Neural cell (in vitro differentiated cells): Measurements from ENCODE around the gene AGBL4. TPM values are rescaled to one million over a fixed set of nuclear protein-coding genes. Genes with fewer than 3 reads are reported as not detected.

Experiments
- H2AFZ ChIP-seq: fragments of 200-600, 300-800 bp; sonication (generic), shearing (Covaris generic); 2 replicates; pipeline ENCODE4 v1.6.0; 2014; ENCODE audit warnings: low read depth, mild to moderate bottlenecking, antibody characterized with exemption, low read length, moderate library complexity
- H3F3A ChIP-seq: fragments of 200-600 bp; shearing (Covaris generic); 2 replicates; pipeline ENCODE4 v1.6.1; 2016; ENCODE audit warnings: mild to moderate bottlenecking, moderate library complexity, mixed read lengths, antibody characterized with exemption, low read length; ENCODE audit not compliant: insufficient read depth, poor library complexity, severe bottlenecking
- H3K27ac ChIP-seq: fragments of 200-600, 300-800 bp; sonication (generic), shearing (Covaris generic); 2 replicates; pipeline ENCODE4 v1.5.1; 2014; ENCODE audit warnings: mild to moderate bottlenecking, low read length, moderate library complexity
- H3K27me3 ChIP-seq: fragments of 300-800, 200-600 bp; sonication (generic), shearing (Covaris generic); 2 replicates; pipeline ENCODE4 v1.6.0; 2014; ENCODE audit warnings: mild to moderate bottlenecking, low read depth, low read length, moderate library complexity; ENCODE audit not compliant: insufficient read depth
- H3K36me3 ChIP-seq: fragments of 300-800, 200-600 bp; sonication (generic), shearing (Covaris generic); 2 replicates; pipeline ENCODE4 v1.5.1; 2014; ENCODE audit warnings: mild to moderate bottlenecking, antibody characterized with exemption, low read length, moderate library complexity; ENCODE audit not compliant: insufficient read depth
- H3K4me2 ChIP-seq: fragments of 300-800, 200-600 bp; sonication (generic), shearing (Covaris generic); 2 replicates; pipeline ENCODE4 v1.6.0; 2014; ENCODE audit warnings: mild to moderate bottlenecking, low read length
- H3K4me3 ChIP-seq: fragments of 300-800, 200-600 bp; sonication (generic), shearing (Covaris generic); 2 replicates; pipeline ENCODE4 v1.5.1; 2014; ENCODE audit warnings: mild to moderate bottlenecking, low read length, moderate library complexity
- H3K79me2 ChIP-seq: fragments of 200-600 bp; shearing (Covaris generic); replicated peaks from 2 replicates; pipeline ENCODE4 v1.6.0; 2014; ENCODE audit warnings: mild to moderate bottlenecking, low read length, moderate library complexity; ENCODE audit not compliant: insufficient read depth
- H3K9ac ChIP-seq: fragments of 300-800, 200-600 bp; sonication (generic), shearing (Covaris generic); 2 replicates; pipeline ENCODE4 v1.6.1; 2016; ENCODE audit warnings: mild to moderate bottlenecking, low read length, mixed read lengths
- H3K9me2 ChIP-seq: fragments of 200-600 bp; shearing (Covaris generic); 2 replicates; pipeline ENCODE4 v1.6.1; 2016; ENCODE audit warnings: mild to moderate bottlenecking, low read length, mixed read lengths; ENCODE audit not compliant: insufficient read depth
- H3K9me3 ChIP-seq: fragments of 200-600, 300-800 bp; sonication (generic), shearing (Covaris generic); 2 replicates; pipeline ENCODE4 v1.6.1; 2016; ENCODE audit warnings: mild to moderate bottlenecking, mixed run types, low read length, moderate library complexity, mixed read lengths
- H4K20me1 ChIP-seq: fragments of 200-600 bp; shearing (Covaris generic); 2 replicates; pipeline ENCODE4 v1.6.1; 2016; ENCODE audit warnings: mild to moderate bottlenecking, mixed run types; ENCODE audit not compliant: insufficient read depth
- EP300 ChIP-seq: fragments of 450-650 bp; conservative IDR thresholded peaks from 2 replicates; pipeline ENCODE4 v1.6.1; 2014; ENCODE audit warnings: antibody characterized with exemption, mild to moderate bottlenecking, moderate library complexity; ENCODE audit not compliant: poor library complexity, severe bottlenecking
- EZH2 ChIP-seq: fragments of 200-600, 300-800 bp; shearing (Covaris generic), sonication (generic); IDR thresholded peaks from 2 replicates; pipeline ENCODE4 v1.6.1; 2014; ENCODE audit warnings: antibody characterized with exemption, low read length, borderline replicate concordance, mild to moderate bottlenecking; ENCODE audit not compliant: insufficient read depth, poor library complexity, severe bottlenecking
- MXI1 ChIP-seq: fragments of 450-650 bp; conservative IDR thresholded peaks from 2 replicates; pipeline ENCODE4 v1.6.1; 2014; ENCODE audit warnings: antibody characterized with exemption, mild to moderate bottlenecking; ENCODE audit not compliant: poor library complexity, severe bottlenecking
- POLR2AphosphoS5 ChIP-seq: IDR thresholded peaks from 2 replicates; pipeline ENCODE4 v1.6.1; 2012
- RAD21 ChIP-seq: fragments of 450-650 bp; conservative IDR thresholded peaks from 2 replicates; pipeline ENCODE4 v1.6.1; 2014; ENCODE audit warnings: antibody characterized with exemption, mild to moderate bottlenecking, moderate library complexity
- SMC3 ChIP-seq: fragments of 450-650 bp; conservative IDR thresholded peaks from 2 replicates; pipeline ENCODE4 v1.6.1; 2014; ENCODE audit warnings: antibody characterized with exemption, mild to moderate bottlenecking, moderate library complexity; ENCODE audit not compliant: poor library complexity
- TAF1 ChIP-seq: IDR thresholded peaks from 2 replicates; pipeline ENCODE4 v1.6.1; 2012; ENCODE audit warnings: low read depth
- polyA plus RNA-seq: library from polyadenylated mRNA; depleted of rRNA; stranded (reverse); fragments of >200 nt; gene quantifications from 2 replicates; pipeline ENCODE4 v1.2.3, GENCODE V29; 2014
- TF ChIP-seq, protein P1 (sequence below): fragments of 450-650 bp; IDR thresholded peaks from 2 replicates; pipeline ENCODE4 v1.5.1; 2014; ENCODE audit warnings: antibody characterized with exemption, mild to moderate bottlenecking, moderate library complexity; ENCODE audit not compliant: poor library complexity, severe bottlenecking
- TF ChIP-seq, protein P2 (sequence below): IDR thresholded peaks from 2 replicates; pipeline ENCODE4 v1.6.1; 2012; ENCODE audit warnings: borderline replicate concordance

AGBL4 gene
- polyA plus RNA-seq, 1 donor from 2014 or later, result 1.3 TPM

DNA sequence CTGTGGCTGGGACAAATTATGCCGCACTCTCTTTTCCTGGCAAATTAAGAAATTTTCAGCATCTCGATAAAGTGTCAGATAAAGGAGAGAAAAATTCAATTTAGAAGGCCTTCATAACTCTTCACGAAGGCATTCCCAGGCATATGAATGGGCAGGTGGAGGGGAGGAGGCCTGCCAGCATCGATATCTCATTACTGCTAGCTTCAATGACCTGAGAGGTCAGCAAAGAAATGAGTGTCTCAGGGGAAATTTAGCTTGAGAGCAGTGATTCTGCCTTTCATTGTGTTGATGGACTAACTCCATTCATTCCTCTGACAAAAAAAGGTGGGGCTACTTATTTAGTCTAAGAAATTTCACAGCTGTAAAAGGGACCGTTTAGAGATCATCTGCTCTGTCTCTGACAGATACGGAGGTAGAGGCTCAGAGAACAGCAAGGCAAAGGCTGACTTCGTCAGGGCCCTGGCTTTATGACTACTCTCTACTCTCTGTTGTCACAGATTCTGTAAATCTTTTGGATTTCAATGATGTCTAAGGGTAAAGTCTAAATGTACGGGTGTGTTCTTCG is 1035.0 kb downstream of the AGBL4 start:
- no peak overlapping the region for H3K27ac ChIP-seq
- TF ChIP-seq EP300 (no peak), RAD21 (no peak), EZH2 (no peak), SMC3 (no peak), POLR2AphosphoS5 (no peak), MXI1 (no peak), TAF1 (no peak)
- TF ChIP-seq, protein P1, sequence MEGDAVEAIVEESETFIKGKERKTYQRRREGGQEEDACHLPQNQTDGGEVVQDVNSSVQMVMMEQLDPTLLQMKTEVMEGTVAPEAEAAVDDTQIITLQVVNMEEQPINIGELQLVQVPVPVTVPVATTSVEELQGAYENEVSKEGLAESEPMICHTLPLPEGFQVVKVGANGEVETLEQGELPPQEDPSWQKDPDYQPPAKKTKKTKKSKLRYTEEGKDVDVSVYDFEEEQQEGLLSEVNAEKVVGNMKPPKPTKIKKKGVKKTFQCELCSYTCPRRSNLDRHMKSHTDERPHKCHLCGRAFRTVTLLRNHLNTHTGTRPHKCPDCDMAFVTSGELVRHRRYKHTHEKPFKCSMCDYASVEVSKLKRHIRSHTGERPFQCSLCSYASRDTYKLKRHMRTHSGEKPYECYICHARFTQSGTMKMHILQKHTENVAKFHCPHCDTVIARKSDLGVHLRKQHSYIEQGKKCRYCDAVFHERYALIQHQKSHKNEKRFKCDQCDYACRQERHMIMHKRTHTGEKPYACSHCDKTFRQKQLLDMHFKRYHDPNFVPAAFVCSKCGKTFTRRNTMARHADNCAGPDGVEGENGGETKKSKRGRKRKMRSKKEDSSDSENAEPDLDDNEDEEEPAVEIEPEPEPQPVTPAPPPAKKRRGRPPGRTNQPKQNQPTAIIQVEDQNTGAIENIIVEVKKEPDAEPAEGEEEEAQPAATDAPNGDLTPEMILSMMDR, result no peak
- TF ChIP-seq, protein P2, sequence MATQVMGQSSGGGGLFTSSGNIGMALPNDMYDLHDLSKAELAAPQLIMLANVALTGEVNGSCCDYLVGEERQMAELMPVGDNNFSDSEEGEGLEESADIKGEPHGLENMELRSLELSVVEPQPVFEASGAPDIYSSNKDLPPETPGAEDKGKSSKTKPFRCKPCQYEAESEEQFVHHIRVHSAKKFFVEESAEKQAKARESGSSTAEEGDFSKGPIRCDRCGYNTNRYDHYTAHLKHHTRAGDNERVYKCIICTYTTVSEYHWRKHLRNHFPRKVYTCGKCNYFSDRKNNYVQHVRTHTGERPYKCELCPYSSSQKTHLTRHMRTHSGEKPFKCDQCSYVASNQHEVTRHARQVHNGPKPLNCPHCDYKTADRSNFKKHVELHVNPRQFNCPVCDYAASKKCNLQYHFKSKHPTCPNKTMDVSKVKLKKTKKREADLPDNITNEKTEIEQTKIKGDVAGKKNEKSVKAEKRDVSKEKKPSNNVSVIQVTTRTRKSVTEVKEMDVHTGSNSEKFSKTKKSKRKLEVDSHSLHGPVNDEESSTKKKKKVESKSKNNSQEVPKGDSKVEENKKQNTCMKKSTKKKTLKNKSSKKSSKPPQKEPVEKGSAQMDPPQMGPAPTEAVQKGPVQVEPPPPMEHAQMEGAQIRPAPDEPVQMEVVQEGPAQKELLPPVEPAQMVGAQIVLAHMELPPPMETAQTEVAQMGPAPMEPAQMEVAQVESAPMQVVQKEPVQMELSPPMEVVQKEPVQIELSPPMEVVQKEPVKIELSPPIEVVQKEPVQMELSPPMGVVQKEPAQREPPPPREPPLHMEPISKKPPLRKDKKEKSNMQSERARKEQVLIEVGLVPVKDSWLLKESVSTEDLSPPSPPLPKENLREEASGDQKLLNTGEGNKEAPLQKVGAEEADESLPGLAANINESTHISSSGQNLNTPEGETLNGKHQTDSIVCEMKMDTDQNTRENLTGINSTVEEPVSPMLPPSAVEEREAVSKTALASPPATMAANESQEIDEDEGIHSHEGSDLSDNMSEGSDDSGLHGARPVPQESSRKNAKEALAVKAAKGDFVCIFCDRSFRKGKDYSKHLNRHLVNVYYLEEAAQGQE, result no peak
- no peaks in the 10 kb centered on the region for H3K27me3 ChIP-seq
- no peaks in the 10 kb centered on the region for H3K36me3 ChIP-seq
- H3K9me3 ChIP-seq, result no peaks in the 10 kb centered on the region
- H4K20me1 ChIP-seq, result no peaks in the 10 kb centered on the region
- H3K4me2 ChIP-seq, result no peak overlapping the region
- no peaks in the 10 kb centered on the region for H3F3A ChIP-seq
- no peaks in the 10 kb centered on the region for H3K9me2 ChIP-seq
- H3K79me2 ChIP-seq, result no peaks in the 10 kb centered on the region
- H3K9ac ChIP-seq, result no peak overlapping the region
- no peak overlapping the region for H2AFZ ChIP-seq
- no peak overlapping the region for H3K4me3 ChIP-seq

DNA sequence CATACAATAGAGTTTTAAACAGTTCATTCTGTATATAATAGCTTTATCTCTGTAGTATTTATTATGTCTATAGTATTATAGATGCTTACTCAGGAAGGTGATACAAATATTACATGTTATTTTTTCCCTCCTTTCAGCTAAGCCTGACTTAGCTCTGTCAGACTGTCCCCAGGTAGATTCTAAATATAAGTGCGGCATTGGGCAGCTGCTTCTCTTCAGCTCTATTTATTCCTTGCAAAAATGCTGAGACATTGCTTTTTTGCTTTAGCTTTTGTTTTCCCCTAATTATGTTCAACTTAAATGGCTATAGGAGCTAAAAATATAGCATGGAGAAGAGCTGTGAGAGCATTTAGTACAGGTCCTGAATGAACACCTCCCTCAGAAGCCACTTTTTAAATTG is 1043.8 kb downstream of the AGBL4 start:
- no peaks in the 10 kb centered on the region for H3F3A ChIP-seq
- no peaks in the 10 kb centered on the region for H3K27me3 ChIP-seq
- no peaks in the 10 kb centered on the region for H3K79me2 ChIP-seq
- H3K4me2 ChIP-seq, result no peak overlapping the region
- TF ChIP-seq RAD21 (no peak), MXI1 (no peak), EP300 (no peak), SMC3 (no peak), EZH2 (no peak), TAF1 (no peak), POLR2AphosphoS5 (no peak)
- TF ChIP-seq, protein P1, result no peak
- TF ChIP-seq, protein P2, result no peak
- H2AFZ ChIP-seq, result no peak overlapping the region
- H3K9me2 ChIP-seq, result no peaks in the 10 kb centered on the region
- H3K4me3 ChIP-seq, result no peak overlapping the region
- H3K9me3 ChIP-seq, result no peaks in the 10 kb centered on the region
- H3K27ac ChIP-seq, result no peak overlapping the region
- H3K36me3 ChIP-seq, result no peaks in the 10 kb centered on the region
- no peaks in the 10 kb centered on the region for H4K20me1 ChIP-seq
- no peak overlapping the region for H3K9ac ChIP-seq
